ENCODE measurements around the gene PHF21B.

PHF21B gene

DNA sequence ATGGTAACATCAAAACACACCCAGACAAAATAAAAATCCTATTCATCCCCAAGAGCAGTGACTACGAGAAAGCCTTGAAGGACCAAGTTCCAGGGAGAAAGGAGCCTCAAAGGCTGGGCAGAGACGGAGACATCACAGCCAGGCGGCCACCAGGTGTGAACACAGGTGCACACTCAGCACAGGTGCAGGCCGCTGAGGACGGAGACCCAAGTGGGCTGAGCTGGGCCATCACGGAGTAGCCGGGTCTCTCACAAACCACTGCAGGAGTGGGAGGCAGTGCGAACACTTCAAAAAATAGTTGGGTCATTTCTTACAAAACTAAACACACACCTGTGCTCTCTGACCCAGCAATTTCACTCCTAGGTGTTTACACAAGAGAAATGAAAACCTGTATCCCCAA is 72.6 kb downstream of the PHF21B start (continued):
- no peak for TF ChIP-seq ZNF776 (tag by site-specific recombination; IDR thresholded peaks at IDR 0.05; ENCODE audit: borderline replicate concordance)

DNA sequence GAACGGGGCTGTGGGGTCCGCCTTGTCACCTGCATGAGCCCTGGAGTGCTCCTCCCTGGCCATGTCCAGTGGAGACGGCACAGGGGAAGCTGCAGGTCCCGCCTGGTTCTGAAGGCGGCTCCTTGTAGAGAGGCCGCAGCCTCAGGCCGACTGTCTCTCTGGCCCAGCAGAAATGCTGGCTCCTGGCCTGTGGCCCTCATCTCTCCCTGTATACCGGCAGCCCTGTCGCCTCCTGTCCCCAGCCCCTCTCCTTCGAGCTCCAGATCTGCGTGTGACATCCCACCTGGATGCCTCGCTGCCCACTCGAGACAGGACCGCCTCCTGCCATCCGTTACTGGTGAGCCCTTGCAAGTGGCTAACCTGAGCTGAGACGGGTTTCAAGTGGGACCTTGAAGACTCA is 73.6 kb downstream of the PHF21B start:
- Histone ChIP-seq H3K4me3 (ENCODE audit: low read depth, low read length) (no peak overlapping the region), H3K9me3 (ENCODE audit: control insufficient read depth, insufficient read depth, low read depth, low read length) (no peaks in the 10 kb centered on the region), H3K36me3 (ENCODE audit: control insufficient read depth in 2 of 2, insufficient read depth in 1 of 2, low read length in 2 of 2) (no peaks in the 10 kb centered on the region), H3K27ac (ENCODE audit: extremely low read depth, low read depth, low read length) (no peak overlapping the region), H3K4me1 (ENCODE audit: control insufficient read depth, insufficient read depth, low read length) (no peaks in the 10 kb centered on the region)
- POLR2A ChIA-PET = no interaction called here
- TF ChIP-seq GLI2 (tag by site-specific recombination; IDR thresholded peaks at IDR 0.05; ENCODE audit: borderline replicate concordance, low read depth) = no peak
- no peak for TF ChIP-seq ZNF600 (tag by site-specific recombination; IDR thresholded peaks at IDR 0.05)
- no peak for TF ChIP-seq HOXD13 (CRISPR knock-in tag; IDR thresholded peaks at IDR 0.05; ENCODE audit: borderline replicate concordance)
- TF ChIP-seq, protein P1, sequence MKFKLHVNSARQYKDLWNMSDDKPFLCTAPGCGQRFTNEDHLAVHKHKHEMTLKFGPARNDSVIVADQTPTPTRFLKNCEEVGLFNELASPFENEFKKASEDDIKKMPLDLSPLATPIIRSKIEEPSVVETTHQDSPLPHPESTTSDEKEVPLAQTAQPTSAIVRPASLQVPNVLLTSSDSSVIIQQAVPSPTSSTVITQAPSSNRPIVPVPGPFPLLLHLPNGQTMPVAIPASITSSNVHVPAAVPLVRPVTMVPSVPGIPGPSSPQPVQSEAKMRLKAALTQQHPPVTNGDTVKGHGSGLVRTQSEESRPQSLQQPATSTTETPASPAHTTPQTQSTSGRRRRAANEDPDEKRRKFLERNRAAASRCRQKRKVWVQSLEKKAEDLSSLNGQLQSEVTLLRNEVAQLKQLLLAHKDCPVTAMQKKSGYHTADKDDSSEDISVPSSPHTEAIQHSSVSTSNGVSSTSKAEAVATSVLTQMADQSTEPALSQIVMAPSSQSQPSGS (tag by site-specific recombination; IDR thresholded peaks at IDR 0.05; ENCODE audit: low read depth) = no peak
- no peak for TF ChIP-seq ZNF561 (tag by site-specific recombination; IDR thresholded peaks at IDR 0.05; ENCODE audit: borderline replicate concordance)
- TF ChIP-seq, protein P2, sequence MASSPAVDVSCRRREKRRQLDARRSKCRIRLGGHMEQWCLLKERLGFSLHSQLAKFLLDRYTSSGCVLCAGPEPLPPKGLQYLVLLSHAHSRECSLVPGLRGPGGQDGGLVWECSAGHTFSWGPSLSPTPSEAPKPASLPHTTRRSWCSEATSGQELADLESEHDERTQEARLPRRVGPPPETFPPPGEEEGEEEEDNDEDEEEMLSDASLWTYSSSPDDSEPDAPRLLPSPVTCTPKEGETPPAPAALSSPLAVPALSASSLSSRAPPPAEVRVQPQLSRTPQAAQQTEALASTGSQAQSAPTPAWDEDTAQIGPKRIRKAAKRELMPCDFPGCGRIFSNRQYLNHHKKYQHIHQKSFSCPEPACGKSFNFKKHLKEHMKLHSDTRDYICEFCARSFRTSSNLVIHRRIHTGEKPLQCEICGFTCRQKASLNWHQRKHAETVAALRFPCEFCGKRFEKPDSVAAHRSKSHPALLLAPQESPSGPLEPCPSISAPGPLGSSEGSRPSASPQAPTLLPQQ (tag by site-specific recombination; IDR thresholded peaks at IDR 0.05) = no peak
- TF ChIP-seq, protein P3, sequence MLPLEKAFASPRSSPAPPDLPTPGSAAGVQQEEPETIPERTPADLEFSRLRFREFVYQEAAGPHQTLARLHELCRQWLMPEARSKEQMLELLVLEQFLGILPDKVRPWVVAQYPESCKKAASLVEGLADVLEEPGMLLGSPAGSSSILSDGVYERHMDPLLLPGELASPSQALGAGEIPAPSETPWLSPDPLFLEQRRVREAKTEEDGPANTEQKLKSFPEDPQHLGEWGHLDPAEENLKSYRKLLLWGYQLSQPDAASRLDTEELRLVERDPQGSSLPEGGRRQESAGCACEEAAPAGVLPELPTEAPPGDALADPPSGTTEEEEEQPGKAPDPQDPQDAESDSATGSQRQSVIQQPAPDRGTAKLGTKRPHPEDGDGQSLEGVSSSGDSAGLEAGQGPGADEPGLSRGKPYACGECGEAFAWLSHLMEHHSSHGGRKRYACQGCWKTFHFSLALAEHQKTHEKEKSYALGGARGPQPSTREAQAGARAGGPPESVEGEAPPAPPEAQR (tag by site-specific recombination; IDR thresholded peaks at IDR 0.05) = no peak
- no peak for TF ChIP-seq TCF7L2 (IDR thresholded peaks at IDR 0.05; ENCODE audit: borderline replicate concordance, low read depth, low read length)
- no peak for TF ChIP-seq ZNF843 (tag by site-specific recombination; IDR thresholded peaks at IDR 0.05)
- no peak for TF ChIP-seq ZNF292 (tag by site-specific recombination; IDR thresholded peaks at IDR 0.05; ENCODE audit: borderline replicate concordance, low read depth)
- TF ChIP-seq ZXDB (tag by site-specific recombination; IDR thresholded peaks at IDR 0.05) = no peak
- TF ChIP-seq, protein P4, sequence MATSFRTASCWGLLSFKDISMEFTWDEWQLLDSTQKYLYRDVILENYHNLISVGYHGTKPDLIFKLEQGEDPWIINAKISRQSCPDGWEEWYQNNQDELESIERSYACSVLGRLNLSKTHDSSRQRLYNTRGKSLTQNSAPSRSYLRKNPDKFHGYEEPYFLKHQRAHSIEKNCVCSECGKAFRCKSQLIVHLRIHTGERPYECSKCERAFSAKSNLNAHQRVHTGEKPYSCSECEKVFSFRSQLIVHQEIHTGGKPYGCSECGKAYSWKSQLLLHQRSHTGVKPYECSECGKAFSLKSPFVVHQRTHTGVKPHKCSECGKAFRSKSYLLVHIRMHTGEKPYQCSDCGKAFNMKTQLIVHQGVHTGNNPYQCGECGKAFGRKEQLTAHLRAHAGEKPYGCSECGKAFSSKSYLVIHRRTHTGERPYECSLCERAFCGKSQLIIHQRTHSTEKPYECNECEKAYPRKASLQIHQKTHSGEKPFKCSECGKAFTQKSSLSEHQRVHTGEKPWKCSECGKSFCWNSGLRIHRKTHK (tag by site-specific recombination; IDR thresholded peaks at IDR 0.05) = no peak
- TF ChIP-seq ZNF175 (tag by site-specific recombination; IDR thresholded peaks at IDR 0.05) = no peak
- no peak for TF ChIP-seq IKZF3 (tag by site-specific recombination; IDR thresholded peaks at IDR 0.05)
- no peak for TF ChIP-seq ZNF792 (tag by site-specific recombination; IDR thresholded peaks at IDR 0.05)
- no peak for TF ChIP-seq ZNF112 (tag by site-specific recombination; IDR thresholded peaks at IDR 0.05)
- TF ChIP-seq, protein P5, sequence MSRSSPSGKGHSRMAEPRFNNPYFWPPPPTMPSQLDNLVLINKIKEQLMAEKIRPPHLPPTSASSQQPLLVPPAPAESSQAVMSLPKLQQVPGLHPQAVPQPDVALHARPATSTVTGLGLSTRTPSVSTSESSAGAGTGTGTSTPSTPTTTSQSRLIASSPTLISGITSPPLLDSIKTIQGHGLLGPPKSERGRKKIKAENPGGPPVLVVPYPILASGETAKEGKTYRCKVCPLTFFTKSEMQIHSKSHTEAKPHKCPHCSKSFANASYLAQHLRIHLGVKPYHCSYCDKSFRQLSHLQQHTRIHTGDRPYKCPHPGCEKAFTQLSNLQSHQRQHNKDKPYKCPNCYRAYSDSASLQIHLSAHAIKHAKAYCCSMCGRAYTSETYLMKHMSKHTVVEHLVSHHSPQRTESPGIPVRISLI (tag by site-specific recombination; IDR thresholded peaks at IDR 0.05) = no peak
- TF ChIP-seq YY1 (tag by site-specific recombination; IDR thresholded peaks at IDR 0.05) = no peak
- CTCF ChIA-PET = interaction anchor here (0.6 kb wide), 1 partner anchor 951 kb away, joined by 3 read pairs; no protein-coding TSS in a partner anchor

Measured in HEK293 (cell line).